Measurements from ENCODE around the gene DDRGK1. TPM values are rescaled to one million over a fixed set of nuclear protein-coding genes. Genes with fewer than 3 reads are reported as not detected.

The DDRGK1 gene
- total RNA-seq, 2 experiments from 2014 or later: 49.3 to 52.2 TPM

Other genes with a start within 250 kb of the DDRGK1 start
- 1 to 10 TPM; 8.0 to 8.3 TPM for gene GNRH2, start 161.1 kb downstream of the DDRGK1 start, total RNA-seq
- 100 to 1,000 TPM; 107 to 153 TPM for gene MRPS26, start 158.6 kb downstream of the DDRGK1 start, total RNA-seq
- under 1 TPM in 1 of 2 experiments, not detected in 1; 0.40 TPM for gene OXT, start 133.1 kb downstream of the DDRGK1 start, total RNA-seq
- gene AVP, start 120.0 kb downstream of the DDRGK1 start, total RNA-seq: not detected
- gene FASTKD5, start 44.8 kb downstream of the DDRGK1 start, total RNA-seq: 10 to 100 TPM; 22.6 TPM
- 1 to 10 TPM; 4.9 to 5.5 TPM for gene UBOX5, start 44.8 kb downstream of the DDRGK1 start, total RNA-seq
- gene LZTS3, start 31.1 kb downstream of the DDRGK1 start, total RNA-seq: under 1 TPM; 0.87 to 0.88 TPM
- 10 to 100 TPM; 32.7 to 67.5 TPM for gene ITPA, start 4.8 kb upstream of the DDRGK1 start, total RNA-seq
- gene SLC4A11, start 34.5 kb upstream of the DDRGK1 start, total RNA-seq: under 1 TPM; 0.60 to 0.66 TPM
- 1 to 10 TPM; 1.3 to 1.8 TPM for gene DNAAF9, start 203.0 kb upstream of the DDRGK1 start, total RNA-seq